ENCODE results near the gene MROH2B.

GRCh38 chr5:40976836-40977235, 94.3 kb downstream of the MROH2B start:
- TF ChIP-seq POLR2AphosphoS5 (IDR thresholded peaks at IDR 0.05; ENCODE audit: low read depth, low read length), result no peak
- TF ChIP-seq PAX5 (IDR thresholded peaks at IDR 0.05; ENCODE audit: insufficient read depth, low read length, severe bottlenecking), result no peak
- no peak for TF ChIP-seq POU2F2 (IDR thresholded peaks at IDR 0.05; ENCODE audit: low read depth, low read length)
- no peak for TF ChIP-seq POLR2A (IDR thresholded peaks at IDR 0.05; ENCODE audit: low read depth, low read length)
- no peak for TF ChIP-seq TAF1 (IDR thresholded peaks at IDR 0.05; ENCODE audit: low read depth, low read length)
- no peak for TF ChIP-seq SPI1 (IDR thresholded peaks at IDR 0.05; ENCODE audit: low read depth, low read length)
